ENCODE data around the gene ESF1.
A peak's percentile ranks its signal among the peaks of the same experiment; 100 is the strongest.
"Not testable (repeated sequence)": the region's sequence is repeated elsewhere in the genome, so short reads cannot be mapped to it uniquely, and the experiment has no call there.

The ESF1 gene

DNA sequence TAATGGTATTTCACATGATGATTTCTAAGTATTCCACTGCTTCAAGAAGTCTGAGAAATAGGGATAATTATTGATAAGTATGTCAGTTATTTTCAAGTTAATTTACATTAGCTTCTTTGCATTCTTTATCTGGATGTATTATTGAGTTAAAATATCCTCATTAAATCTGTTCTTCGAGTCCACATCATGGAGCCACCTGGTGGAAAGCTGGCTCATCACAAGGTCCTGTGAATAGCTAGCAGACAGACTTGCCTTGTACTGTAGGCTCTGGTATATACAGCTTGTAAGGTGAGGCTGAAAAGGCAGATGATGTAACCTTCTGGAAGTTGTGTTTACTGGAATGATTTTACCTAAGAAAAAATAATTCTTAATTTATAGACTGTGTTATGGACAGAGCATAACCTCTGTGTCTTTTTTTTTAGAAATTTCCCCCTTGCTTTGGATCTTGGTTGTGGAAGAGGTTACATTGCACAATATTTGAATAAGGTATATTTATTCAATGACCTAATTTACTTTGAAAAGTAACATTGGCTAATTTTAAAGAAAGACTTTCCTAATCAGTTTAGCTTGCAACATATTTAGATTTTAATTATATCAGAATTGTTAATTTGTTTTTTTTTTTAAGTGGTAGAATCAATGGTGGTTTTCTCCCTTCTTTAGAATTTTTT is 3.6 kb upstream of the ESF1 start:
- peak; percentile 42 for DNase-seq

DNA sequence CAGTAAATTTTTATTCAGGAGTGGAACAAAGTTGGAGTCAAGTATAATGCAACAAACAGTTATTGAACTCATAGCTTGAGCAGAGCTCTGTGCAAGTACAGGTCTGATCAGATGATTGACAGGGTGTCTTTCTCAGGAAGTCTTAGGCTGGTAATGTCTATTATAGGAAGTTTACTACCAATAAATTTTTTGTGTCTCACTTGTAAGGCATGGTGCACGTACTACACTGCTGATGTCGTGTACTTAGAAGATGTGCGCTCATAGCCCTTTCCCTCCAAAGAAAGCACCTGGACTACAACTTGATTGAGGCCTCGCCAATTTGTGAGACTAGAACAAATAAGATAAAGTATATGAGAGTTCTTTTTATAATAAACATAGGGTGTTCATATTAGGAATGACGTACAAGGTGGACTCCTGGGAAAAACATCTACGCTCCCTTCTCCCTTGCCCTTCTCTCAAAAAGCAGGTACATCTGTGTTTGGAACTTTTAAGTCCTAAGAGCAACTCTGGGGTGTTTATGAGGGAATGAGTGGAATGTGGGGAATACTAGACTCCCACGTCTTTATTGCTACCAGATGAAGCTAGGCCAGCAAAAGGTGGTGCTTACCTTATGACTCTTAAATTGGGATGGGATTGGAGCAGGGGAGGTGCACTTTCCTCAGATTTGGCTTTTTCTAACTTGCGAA is 1.6 kb upstream of the ESF1 start:
- no peak for DNase-seq

DNA sequence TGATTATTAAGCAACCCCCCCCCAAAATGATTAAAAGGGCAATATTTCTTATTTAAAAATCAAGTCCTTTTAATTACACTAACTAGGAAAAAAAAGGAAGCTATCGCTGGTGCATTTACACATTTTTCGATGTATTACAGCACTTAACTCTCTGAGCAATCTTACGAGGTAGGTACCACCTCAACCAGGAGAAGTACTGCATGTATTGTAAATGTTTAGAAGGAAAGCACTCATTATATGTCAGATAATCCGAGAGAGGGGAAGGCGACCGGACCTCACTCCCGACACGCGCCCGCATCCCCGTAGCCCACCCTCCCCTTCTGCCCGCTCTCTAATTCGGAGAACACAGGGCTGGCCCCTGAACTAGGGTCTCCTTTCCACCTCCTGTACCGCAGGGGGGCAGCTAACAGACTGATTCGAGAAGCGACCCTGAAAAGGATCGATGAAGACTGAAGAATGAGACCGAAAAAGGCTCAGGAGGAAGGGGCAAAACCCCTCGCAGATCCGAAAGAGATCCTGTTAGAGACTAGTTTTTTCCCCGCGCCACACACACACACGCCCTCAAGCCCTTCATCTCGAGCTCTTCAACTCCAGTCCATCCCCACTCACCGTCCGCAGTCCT is 337 bp downstream of the ESF1 start:
- DNase-seq, result no peak

DNA sequence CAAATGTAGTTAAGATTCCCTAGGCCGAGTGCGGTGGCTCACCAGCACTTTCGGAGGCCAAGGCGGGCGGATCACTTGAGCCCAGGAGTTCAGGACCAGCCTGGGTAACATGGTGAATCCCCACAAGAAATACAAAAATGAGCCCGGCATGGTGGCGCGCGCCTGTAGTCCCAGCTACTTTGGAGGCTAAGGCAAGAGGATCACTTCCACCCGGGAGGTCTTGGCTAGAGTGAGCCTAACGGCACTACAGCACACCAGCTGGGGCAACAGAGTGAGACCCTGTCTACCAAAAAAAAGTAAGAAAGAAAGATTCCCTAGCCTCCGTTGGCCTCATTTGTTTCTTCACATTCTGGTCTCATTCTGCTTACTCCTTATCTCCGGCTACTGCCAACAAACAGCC is 1.2 kb downstream of the ESF1 start:
- no peak for DNase-seq

DNA sequence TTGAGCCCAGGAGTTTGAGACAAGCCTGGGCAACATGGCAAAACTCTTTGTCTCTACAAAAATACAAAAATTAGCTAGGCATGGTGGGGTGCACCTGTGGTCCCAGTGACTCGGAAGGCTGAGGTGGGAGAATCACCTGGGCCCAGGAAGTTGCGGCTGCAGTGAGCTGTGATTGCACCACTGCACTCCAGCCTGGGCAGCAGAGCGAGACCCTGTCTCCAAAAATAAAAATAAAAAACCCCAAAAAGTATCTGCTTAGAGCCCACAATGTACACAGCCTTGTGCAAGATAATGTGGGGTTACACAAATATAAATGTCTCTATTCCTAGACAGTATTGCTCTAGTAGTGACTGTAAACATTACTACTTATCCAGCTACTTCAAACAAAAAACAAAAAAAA is 5.9 kb downstream of the ESF1 start:
- DNase-seq, result no peak

DNA sequence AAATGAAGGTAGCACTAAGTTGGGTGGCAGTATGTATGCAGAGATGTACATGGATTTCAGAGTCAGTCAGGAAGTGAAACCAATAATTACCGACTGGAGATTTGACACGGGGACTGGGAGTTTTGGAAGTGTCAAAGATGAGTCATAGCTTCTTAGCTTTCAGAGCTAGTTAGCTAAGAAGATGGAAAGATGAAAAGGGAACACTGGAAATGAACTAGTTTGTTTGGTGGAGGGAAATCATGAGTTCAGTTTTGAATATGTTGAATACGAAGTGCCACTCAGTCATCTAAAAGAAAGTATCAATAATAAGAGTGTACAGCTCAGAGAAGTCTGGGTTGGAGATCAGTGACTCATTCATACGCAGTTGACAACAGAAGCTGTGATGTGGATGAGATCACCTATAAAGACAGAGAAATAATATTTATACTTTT is 7.5 kb downstream of the ESF1 start:
- peak; percentile 8 for DNase-seq

DNA sequence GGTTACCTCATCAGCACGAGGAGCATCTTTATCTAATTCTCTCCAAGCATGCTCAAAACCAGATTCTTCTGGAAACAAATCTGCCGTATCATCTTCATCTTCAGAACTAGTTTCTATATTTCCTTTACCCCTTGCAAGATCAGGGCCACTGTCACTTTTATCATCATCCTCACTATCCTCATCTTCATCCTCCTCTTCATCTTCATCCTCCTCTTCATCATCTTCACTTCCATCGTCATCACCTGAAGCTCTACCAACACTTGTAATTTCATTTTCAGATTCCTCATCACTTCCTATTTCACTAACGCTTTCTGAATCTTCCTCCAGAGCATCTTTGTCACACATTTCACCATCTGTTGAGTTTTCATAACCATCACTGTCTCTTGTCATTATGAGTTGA is 8.9 kb downstream of the ESF1 start:
- DNase-seq, result no peak

DNA sequence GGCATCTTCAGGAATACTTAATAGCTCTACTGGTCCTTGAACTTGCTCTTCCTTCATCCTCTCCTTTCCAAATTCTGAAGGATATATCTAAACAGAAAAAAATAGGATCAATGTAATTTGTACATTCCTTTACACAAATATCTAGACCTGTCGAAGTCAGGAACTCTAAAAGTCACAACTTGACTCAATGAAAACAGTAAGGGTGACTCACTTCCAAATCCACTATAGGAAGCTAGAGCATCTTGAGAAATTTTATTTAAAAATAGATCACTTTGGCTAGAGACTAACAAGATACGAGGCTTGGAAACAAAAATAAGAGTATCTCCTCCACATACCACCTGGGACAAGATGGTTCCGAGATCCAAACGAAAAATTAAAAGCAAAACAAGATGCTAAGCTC is 12.2 kb downstream of the ESF1 start:
- no peak for DNase-seq

DNA sequence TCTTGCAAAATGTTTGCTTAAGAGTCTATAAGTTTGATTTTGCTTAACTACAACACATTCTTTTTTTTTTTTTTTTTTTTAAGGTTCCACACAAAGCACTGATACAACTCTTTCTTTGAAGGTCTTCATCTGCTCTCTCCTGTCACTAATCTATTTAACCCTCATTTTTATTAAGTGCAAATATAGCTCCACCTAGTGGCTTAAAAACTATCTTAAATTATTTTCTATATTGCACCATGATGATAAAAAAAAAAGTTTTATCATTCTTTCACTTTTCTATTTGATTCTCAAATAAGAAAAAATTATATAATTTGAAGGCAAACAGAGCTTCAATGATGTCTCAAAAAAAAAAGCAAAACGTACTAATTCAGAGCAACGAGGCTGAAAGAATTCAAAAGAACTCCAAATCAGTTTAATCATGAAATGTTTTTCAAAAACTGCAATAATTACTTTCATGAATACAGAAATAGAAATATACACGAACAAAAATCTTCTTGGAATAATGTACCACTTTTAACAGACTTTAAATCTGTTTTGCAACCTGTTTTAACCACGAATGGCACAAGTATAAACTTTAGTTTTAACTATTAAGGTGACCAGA is 12.8 kb downstream of the ESF1 start:
- DNase-seq, result peak; percentile 32

DNA sequence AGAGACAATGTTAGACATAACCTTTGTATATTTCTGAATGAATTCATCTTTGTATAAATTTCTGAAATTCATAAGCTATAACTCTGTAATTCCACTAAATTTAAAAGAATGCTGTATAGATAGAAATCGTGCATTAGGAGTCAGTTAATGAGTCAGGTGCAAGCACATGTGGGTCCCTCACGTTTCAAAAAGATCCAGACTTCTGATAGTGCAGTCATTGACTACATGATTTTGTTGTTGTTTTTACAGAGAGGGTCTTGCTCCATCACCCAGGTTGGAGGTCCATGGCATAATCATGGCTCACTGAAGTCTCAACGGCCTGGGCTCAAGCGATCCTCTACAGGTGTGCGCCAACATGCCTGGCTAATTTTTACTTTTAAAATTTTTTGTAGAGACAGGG is 14.6 kb downstream of the ESF1 start:
- no peak for DNase-seq

DNA sequence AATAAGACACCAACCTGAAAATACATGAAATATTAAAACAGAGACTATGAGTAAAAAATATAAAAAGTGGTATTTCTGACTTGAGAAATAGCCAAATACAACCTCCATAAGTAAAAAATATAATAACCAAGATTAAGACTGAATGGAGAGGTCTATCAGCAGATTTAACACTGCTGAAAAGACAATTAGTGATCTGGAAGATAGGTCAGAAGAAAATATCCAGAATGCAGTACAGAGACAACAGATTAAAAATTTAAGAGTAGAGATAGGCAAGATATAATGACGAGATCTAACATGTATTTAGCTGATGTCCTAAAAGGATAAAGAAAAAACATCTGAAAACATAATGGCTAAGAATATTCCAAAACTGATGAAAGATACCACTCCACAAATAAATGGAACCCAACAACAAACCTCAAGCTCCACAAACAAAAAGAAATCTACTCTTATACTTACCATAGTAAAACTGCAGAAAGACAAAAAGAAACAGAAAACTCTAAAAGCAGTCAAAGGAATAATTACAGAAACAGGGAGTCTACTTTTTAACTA is 18.8 kb downstream of the ESF1 start:
- DNase-seq, result no peak

DNA sequence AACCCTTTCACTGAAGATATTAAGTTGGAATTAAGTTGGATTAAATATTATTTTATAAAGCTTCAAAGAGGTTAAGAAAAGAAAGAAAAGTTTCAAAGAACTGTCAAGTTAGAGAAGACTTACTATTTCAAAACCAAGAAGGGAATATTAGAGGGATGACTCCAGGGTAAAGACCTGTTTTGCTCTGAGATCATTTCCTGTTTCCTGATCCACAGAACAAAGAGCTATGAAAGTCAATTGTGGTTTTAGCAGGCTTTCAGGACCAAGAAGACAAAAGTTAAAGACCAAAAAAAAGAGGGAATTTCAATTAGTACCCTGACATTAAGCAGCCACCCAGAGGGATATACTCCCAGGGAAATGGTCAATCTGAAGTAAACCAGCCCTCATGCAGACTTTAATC is 19.4 kb downstream of the ESF1 start:
- DNase-seq, result no peak

DNA sequence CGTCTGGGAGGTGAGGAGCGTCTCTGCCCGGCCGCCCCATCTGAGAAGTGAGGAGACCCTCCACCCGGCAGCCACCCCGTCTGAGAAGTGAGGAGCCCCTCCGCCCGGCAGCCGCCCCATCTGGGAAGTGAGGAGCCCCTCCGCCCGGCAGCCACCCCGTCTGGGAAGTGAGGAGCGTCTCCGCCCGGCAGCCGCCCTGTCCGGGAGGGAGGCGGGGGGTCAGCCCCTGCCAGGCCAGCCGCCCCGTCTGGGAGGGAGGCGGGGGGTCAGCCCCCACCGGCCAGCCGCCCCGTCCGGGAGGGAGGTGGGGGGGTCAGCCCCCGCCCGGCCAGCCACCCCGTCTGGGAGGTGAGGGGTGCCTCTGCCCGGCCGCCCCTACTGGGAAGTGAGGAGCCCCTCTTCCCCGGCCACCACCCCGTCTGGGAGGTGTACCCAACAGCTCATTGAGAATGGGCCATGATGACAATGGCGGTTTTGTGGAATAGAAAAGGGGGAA is 24.2 kb downstream of the ESF1 start:
- not testable (repeated sequence) for DNase-seq

DNA sequence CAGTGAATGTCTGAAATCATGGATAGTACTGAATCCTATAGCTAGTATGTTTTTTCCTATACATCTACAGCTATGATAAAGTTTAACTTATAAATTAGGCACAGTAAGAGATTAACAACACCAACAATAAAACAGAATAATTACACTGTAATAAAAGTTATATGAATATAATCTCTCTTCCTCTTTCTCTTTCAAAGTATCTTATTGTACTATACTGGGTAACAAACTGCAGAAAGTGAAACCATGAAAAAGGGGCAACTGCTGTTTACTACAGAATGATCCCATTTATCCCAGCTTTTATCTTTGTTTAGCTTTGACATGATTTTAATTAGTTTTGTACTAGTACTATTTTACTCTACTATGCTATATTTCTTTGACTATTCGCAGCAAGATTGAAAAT is 25.8 kb downstream of the ESF1 start:
- no peak for DNase-seq

DNA sequence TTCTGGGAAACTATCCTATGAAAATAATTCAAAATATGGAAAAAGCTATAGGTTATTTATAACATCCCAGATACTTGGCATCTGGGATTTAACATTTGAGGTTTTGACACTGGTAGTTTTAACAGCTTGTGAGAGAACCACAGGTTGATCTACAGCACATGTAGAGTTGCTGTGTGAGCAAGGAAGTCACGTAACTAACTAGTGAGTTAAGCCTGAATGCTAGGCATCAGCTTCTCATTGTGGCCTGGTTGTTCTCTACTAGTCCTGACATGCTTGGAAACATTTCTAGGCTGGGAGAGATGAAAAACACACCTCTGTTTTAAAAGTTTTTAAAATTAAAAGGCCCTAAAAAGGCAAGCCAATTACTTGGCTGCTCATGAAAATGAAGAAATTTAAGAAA is 28.2 kb downstream of the ESF1 start:
- DNase-seq, result no peak

DNA sequence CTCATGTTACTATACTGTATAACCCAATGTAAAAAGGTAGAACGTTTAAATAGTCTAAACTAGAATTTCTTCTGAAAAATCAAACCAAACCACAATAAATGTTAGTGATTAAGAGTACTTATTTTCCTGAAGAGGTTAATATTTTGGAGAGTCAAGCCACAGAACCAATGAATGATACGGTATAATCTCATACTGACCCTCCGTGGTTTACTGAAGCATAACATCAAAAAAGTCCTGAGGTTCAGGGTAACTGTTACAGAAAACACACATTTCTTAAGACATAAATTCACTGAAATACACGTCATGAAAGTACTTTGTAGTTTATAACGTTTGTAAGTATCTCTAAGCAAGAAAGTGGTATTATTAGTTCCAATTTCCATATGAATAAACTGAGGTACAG is 28.9 kb downstream of the ESF1 start:
- DNase-seq, result no peak

DNA sequence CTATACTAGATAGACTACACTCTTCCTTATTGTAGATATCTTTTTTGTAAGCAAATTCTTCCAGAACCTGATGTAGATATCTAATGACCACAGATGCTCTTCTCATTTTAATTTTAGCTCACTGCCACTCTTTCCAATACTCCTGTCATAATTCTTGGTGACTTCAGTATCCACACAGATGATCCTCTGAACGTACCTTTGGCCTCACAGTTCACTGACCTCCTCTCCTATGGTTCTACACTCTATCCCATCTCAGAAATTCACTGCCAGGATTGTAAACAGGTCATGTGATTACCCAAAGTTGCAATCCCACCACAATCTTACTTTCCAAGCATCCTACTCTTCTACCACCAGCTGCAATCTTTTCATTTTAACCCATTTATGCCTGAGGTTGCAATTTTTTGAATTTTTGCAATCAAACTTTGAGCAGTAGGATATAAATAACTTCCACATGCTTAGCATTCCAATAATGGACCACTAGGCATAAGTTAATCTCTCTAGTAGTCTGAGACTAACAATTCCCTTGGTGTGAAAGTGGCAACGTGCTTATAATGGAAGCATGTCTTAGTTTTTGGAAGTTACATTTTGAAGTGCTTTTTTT is 31.2 kb downstream of the ESF1 start:
- no peak for DNase-seq

DNA sequence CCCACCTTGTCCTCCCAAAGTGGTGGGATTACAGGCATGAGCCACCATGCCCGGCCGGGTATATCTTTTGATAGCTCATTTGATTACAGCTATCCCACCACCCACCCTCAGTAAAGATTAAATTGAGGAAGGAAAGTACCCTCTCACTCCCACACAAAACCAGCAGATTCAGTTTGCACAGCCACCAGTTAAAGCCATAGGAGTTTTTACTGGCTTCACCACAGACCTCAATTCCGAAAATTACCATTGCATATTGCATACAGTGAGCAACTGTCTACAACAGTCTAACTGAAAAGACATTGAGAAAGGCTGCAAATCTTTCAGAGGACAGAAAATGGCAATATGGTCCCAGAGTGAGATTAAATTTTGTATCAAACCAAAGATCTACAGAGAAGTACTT is 34.9 kb downstream of the ESF1 start:
- no peak for DNase-seq

DNA sequence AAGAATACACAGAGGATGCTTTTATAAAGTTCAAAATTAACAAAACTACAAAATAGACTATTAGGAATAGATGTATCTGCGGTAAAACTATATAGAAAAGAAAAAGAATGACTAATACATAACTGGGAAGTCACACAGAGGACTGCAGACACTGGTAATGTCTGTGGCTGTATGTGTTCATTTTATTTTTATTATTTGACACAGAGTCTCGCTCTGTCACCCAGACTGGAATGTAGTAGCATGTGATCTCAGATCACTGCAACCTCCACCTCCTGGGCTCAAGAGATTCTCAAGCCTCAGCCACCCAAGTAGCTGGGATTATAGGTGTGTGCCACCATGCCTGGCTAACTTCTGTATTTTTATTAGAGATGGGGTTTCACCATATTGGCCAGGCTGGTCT is 38.9 kb downstream of the ESF1 start:
- no peak for DNase-seq

DNA sequence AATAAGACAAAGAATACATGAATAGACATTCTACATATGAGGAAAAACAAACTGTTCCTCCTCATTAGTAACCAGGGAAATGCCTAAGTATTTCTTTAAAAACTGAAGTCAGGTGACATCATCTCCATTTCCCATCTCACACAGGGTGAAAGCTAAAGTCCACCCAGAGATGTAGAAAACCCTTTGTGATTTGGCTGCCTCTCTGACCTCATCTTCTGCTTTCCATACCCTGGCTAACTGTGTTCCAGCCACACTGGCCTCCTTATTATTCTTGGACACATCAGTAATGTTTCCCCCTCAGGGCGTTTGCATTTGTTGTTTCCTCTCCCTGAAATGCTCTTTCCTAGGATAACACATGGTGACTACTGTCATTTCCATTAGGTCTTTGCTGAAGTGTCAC is 40.4 kb downstream of the ESF1 start:
- DNase-seq, result no peak

DNA sequence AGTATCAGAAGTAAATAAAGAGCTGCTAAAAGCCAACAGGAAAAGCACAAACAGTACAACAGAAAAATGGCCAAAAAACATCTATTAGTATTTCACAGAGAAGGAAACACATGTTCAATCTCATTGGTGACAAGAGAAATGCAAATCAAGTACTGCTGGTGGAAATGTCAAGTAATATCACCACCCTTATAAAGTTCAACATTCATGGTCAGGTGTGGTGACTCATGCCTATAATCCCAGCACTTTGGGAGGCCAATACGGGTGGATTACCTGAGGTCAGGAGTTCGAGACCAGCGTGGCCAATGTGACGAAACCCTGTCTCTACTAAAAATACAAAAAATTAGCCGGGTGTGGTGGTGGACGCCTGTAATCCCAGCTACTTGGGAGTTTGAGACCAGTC is 42.8 kb downstream of the ESF1 start:
- no peak for DNase-seq

DNA sequence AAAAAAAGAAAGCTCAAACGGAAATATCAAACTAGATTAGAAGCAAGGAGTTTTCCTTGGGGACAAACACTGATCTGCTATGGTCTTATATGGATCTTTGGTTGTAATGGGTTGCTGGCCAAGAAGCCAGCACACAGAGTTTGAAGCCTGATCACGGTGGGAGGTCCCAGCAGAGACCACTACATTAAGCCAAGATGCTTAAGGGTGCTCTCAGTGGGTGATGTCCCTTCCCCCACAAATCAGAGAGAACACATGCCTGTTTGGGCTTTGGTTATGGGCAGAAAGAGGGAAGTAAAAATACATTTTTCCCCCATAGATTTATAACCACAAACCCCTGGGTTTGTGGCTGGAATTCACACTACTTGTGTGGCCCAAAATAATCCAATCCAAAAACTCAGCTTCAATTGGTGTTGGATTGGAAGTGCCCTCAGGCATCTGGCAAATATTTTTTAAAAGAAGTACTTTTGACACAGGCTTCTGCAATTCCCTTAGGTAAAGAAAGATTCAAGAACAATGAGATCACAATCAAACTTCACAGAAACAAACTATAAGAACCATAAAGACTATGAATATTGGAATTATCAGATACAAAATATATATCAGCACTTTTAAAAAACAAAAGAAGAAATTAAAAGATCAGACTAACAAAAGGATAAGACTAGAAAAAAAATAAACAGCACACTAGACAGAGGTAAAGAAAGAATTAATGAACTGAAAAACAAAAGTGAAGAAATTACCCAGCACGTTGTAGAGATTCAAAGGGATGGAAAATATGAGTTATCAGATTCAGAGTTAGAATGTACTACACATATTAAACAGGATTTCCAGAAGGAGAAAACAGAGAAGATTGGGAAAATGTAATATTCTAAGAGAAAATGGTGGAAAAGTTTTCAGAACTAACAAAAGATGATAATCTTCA is 44.7 kb downstream of the ESF1 start:
- no peak for DNase-seq
